Activated T-cell treated with anti-CD3 and anti-CD28 coated beads for 24 hours (primary cell): Measurements from ENCODE around the gene PHIP.

Experiments
- DNase-seq: peaks from one replicate; pipeline ENCODE4 v3.0.0-alpha.2; 2020; ENCODE audit warnings: low read depth

Gene PHIP

GRCh38 chr6:79009819-79010218, 68.2 kb downstream of the PHIP start:
- no peak for DNase-seq

DNA sequence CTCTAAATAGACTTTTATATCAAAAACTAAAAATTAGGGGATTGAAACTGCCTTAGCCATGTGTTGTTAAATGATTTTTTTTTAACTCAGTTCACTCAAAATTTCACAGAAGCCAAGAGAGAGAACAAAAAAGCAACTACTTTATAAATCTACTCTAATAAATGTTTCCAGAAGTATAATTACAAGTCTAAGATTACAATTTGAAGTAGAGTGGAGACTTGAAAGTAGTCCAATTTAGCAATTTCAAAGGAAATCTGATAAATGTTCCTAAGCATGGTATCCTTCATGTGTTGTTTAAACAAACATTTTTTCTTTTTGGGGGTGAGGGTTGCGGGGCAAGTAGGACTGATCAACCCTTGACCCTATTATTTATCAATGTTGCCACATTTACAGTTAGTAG, 72.6 kb downstream of the PHIP start:
- no peak for DNase-seq

DNA sequence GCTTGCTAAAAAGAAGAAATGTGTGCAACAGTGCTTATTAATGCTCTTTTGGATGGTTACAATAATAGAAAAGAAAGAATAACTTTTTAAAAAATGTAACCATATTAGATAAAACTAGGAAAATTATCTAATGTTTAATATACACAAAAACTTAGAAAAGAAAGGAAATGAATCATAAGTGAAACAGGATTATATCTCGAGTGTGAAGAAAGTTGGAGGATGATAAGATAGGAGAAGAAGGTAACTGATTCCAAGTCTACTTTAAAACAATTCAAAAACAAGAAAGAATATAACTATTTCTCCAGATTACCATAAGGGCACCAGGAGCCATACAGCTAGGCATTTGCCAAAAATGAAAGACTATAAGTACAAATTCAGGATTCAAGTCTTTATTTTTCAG, 73.0 kb downstream of the PHIP start:
- DNase-seq, result no peak

DNA sequence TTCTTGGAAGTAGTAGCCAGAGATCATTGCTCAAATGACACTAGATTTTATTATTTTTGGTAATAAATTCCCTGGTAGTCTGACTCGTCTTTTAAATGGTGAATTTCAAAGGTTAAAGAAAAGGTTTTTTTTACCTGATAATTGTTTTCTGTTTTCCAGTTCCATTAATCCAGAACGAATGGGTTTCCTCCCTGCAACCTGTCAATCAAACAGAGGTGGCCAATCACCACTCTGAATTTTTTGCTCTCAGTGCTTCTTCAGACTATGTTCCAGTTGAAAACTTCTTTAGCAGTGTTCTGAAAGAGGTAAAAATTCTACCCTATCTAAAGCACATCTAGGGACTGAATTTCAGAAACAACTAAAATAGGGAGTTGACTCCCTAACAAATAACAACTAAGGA, 73.8 kb downstream of the PHIP start:
- DNase-seq, result no peak

DNA sequence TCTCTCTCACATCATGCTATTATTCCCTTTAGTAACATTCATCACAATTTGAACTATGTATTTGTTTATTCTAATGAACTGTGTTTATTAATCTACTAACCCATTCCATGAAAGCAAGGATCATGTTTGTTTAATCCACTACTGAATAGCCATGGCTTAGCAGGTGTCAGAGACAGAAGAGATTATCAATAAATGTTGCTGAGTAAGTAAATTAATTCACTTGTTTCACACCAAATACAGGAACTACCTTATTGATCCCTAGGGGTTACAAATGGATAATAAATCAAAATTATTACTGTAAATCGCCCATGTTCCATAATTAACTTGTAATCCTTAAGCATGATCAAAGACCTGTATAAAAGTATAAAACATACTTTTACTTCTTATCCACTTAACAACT, 76.6 kb downstream of the PHIP start:
- no peak for DNase-seq

GRCh38 chr6:78999737-79000136, 78.3 kb downstream of the PHIP start:
- no peak for DNase-seq

DNA sequence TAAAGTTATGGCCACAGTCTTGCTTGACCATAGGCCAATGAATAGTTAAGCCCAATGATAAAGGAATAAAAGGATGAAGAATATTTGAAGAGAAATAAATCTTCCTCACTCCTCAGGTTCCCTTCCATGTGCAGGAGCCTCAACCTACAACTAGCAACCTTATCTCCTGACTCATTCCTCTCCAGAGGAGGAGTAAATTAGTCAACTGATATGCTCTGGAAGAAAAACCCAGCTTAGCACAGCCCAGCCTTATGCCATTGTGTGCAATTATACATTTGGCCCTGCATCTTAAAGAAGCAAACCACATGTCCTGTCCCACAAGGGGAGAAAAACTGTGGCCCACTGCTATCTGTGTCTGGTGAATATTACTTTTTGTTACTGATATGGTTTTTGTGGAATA, 82.1 kb downstream of the PHIP start:
- no peak for DNase-seq

DNA sequence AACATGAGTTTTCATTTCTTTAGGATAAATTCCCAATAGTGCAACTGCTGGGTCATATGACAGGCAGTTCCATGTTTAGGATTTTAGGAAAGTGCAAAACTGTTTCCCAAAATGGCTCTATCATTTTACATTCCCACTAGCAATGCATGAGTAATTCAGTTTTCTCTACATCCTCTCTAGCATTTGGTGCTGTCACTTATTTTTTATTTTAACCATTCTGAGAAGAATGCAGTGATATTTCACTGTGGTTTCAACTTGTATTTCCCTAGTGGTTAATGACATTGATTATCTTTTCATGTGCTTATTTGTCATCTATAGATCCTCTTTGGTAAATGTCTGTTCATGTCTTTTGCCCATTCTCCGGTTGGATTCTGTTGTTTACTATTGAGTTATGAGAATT, 82.7 kb downstream of the PHIP start:
- no peak for DNase-seq

DNA sequence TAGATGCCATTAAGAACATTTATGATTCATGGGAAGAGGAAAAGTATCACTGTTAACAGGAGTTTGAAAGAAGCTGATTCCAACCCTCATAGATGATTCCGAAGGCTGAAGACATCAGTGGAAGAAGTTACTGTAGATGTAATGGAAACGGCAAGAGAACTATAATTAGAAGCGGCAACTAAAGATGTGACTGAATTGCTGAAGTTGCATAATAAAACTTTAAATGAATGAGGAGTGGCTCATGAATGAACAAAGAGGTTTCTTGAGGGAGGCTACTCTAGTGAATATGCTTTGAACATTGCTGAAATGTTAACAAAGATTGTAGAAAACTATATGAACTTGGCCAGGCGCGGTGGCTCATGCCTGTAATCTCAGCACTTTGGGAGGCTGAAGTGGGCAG, 84.1 kb downstream of the PHIP start:
- DNase-seq, result no peak

GRCh38 chr6:78989191-78989590, 88.9 kb downstream of the PHIP start:
- no peak for DNase-seq

- no peak for DNase-seq
Observed at GRCh38 chr6:78986161-78986560, 91.9 kb downstream of the PHIP start.

DNA sequence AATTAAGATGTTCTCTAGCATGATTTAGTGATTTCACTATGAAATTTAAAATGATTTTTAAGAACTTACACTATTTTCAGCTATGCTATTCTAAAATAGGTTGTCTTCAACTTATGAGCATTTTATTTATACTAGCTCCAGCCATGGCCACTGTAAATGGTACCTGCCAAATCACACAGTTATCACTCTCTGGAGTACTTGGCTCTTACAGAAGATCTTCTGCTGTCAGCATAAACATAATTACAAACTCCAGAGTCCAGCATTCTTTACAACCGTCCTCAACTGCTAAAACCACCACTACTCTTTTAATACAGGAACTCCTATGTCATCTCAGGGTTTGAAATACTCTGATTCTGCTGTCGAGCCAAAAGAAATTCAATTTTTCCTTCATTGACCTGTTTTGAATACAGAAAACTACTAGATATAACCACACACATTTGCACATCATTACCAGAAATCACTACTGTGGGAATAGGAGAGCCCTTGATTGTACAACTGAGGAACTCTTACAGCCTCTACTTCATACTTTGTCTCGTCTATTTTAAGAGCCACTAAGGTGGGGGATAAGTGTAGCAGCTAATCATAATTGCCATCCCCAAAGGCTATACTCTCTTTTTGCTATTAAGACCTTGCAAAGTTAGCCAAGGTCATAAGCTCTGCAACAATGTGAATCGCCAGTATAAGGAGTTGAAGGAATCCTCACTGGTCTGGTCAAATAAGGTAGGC, 93.7 kb downstream of the PHIP start:
- no peak for DNase-seq

DNA sequence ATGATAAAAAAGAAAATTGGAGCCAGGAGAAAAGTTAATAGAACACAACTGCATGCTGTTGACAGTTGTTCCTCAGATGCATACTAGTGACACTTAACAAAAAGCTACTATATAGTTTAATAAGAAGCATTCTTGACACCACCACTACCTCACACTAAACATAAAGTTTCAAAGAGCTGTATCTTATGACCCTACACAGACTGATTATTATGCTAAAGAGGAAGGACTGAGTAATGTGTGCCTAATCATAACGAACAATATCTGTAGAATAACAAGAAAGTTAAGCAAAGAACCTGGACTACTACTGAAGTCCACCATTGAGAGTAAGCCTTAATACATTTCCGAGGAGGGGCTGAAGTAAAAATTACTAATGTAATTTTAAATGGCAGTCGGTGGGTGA, 110.9 kb downstream of the PHIP start:
- no peak for DNase-seq

- DNase-seq, result no peak
Observed at GRCh38 chr6:78966542-78966941, 111.5 kb downstream of the PHIP start.

DNA sequence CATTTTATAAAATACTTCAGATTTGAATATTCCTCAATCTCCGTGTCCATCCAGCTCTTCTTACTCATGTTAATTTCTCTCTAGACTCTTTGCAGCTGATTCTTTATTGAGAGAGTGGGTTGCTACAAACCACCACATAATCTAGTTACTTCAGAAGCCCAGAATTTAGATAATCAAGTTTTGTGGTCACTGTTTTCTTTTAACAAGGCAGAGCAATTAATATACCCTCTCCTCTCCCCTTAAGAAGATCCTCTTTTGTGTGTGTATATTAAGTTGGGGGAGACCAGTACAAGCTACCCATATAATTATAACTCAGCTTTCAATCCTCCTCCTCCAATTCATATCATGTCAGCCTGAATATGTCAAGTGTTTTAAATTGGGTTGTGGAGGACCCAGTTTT, 115.6 kb downstream of the PHIP start:
- no peak for DNase-seq

GRCh38 chr6:78954740-78955139, 123.3 kb downstream of the PHIP start:
- DNase-seq, result no peak

DNA sequence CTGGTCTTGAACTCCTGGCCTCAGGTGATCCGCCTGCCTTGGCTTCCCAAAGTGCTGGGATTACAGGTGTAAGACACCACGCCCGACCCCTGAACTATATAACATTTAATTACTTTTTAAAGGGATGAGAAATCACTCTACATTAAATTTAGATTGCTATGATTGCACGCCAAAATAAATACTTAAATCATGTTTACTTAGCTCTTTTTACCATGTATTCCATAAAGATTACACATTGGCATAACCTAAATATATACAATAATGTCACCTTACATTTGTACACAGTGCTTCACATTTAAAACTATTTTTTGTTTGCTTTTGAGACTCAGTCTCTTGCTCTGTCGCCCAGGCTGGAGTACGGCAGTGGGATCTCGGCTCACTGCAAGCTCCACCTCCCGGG, 124.3 kb downstream of the PHIP start:
- DNase-seq, result no peak

- no peak for DNase-seq
Observed at GRCh38 chr6:78952362-78952761, 125.7 kb downstream of the PHIP start.

- no peak for DNase-seq
Observed at GRCh38 chr6:78948785-78949184, 129.3 kb downstream of the PHIP start.

DNA sequence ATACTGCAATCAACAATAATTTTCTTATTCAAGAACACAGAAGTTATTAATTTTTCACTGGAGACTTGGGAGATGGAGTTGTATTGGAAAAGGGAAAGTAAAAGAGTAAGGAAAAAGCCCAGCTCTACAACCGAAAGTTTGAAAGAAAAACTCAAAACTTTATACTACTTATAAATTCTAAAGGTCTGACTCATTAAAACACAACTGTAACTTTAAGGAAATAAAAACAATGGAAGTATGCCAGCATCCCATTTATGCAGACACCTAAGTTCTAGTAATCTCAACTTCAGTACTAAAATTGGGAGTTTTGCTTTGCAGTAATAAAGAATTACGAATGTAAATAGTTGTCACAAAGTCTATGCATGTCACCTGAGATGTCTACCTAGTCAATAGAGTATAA, 130.1 kb downstream of the PHIP start:
- no peak for DNase-seq

DNA sequence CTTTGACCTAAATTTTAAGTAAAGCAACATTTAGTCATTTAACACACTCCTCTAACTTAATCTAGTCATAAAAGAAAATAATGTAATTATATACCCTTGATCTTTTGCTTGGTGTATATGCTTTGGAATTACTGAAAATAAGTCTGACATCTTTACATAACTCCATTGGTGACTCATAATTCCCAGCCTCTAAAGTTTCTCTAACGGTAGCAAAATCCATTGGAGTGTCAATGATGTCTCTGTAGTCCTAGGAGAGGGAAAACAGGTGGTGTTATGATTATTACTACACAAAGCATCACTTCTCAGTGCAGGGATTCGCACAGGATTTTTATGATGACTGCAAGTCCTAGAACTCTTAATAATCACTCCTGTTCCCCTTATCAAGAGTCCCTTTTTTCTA, 130.5 kb downstream of the PHIP start:
- DNase-seq, result no peak

DNA sequence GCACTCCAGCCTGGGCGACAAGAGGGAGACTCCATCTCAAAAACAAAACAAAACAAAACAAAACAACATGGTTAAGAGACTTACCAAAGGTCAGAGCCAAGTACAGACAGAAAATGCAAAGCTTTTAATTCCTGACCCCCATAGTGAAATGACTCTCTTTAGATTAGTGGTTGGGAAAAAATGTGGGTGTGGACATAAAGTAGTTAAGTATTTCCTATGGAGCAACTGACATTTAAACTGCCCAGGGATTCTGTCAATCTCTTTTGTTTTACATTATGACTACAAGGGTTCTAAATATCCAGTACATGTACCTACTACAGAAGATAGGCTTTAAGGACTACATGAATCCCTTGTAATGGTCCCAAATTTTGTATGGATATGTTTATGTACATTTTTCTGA, 135.6 kb downstream of the PHIP start:
- no peak for DNase-seq

- DNase-seq, result no peak
Observed at GRCh38 chr6:78936515-78936914, 141.5 kb downstream of the PHIP start.

GRCh38 chr6:78935553-78935952, 142.5 kb downstream of the PHIP start:
- DNase-seq, result no peak

DNA sequence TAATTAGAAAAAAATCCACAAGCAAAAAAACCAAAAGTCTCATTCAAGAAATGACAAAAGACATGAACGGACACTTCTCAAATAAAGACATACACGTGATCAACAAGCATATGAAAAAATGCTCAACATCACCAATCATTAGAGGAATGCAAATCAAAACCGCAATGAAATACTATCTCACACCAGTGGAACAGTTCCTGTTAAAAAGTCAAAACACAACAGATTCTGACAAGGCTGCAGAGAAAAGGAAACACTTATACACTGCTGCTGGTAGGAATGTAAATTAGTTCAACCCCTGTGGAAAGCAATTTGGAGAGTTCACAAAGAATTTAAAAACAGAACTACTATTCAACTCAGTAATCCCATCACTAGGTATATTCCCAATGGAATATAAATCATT, 152.7 kb downstream of the PHIP start:
- DNase-seq, result no peak
